NCI-H446 treated with DMSO at 0.1 percent for 48 hours (cell line): Measurements from ENCODE around the gene JAG2.

Experiments used
- DNase-seq: peaks from one replicate; lab custom pipeline; 2025; lab: John Stamatoyannopoulos, UW

JAG2 gene

DNA sequence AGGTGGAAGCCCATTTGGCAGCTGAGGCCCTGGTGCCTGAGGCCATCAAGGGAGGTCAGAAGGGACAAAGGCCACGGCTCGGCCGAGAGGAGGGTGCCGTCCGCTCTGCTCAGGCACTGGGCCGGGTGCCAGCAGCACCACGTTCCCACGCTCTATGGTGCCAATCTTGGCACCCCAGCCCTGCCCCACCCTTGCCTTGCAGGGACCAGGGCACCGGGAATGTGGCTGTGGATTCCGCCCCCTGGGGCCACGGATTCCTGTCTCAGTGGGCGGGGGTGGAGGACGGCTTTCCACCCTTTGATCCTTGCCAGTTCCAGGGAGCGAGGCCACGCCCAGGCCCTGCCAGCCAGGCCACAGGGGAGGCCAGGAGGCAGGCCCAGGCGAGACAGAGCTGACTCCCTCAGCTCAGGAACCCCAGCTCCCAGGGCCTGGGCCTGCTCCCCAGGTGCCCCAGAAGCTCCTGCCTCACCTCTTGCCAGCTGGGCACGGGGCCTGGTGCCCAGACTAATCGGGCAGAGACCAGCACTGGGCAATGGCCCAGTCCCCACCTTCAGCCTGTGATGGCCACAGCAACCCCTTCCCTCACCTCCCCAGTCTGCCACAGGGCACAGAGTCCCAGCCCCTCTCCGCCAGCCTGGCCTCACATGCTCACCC, 76.9 kb downstream of the JAG2 start:
- DNase-seq, result no peak

DNA sequence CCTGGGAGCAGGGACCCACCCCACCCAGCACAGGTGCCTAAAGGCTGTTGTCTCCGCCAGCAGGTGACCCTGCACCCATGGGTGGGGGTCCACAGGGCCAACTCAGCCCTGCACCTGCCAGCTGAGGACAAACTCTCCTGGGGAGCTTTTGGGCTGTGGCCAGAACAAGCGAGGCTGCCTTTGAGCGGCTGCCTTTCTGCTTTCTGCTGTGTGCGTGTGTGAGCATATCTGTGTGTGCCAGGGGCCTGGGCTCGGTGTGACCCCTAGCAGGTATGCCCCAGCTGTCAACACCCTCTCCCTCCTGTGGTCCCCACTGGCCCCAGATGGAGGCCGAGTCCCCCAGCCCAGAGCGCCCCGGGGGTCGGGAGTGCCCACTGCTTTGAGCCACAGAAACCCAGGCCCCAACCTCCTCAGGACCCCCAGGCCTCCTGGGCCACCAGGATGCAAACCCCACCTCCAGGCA, 77.5 kb downstream of the JAG2 start:
- DNase-seq, result no peak
